Activated naive CD4-positive, alpha-beta T cell treated with anti-CD3 and anti-CD28 coated beads, Interleukin-2, amount 50 U/mL, for 72 hours (primary cell): ENCODE measurements around the gene FIG4. TPM values are rescaled to one million over a fixed set of nuclear protein-coding genes. Genes with fewer than 3 reads are reported as not detected.
"Not testable (repeated sequence)": the region's sequence is repeated elsewhere in the genome, so short reads cannot be mapped to it uniquely, and the experiment has no call there.

Experiments
- ATAC-seq, 2 donors: fragments of 150-1000 bp; cut with Tn5 transposase; 2 replicates each; pipeline ENCODE4 v1.10.0; 2021; ENCODE audit warnings: mild to moderate bottlenecking in 2 of 2, moderate library complexity in 2 of 2
- DNase-seq, 2 donors: peaks; one replicate each; pipeline ENCODE4 v3.0.0; 2021 to 2022; ENCODE audit warnings: low spot score in 2 of 2
- H3K27ac Mint-ChIP-seq, 2 donors: one replicate each; pipeline ENCODE4 v1.8.0; 2022; ENCODE audit warnings: mild to moderate bottlenecking in 2 of 2, mixed read lengths in 2 of 2
- H3K36me3 Mint-ChIP-seq, 2 donors: one replicate each; pipeline ENCODE4 v1.8.0; 2022; ENCODE audit warnings: mixed read lengths in 2 of 2
- H3K9me3 Mint-ChIP-seq, 2 donors: one replicate each; pipeline ENCODE4 v1.8.0; 2022; ENCODE audit warnings: mixed read lengths in 2 of 2
- total RNA-seq, 2 donors: library from RNA; stranded (reverse); gene quantifications; one replicate each; pipeline ENCODE4 v1.2.3, GENCODE V29; 2022

The FIG4 gene
- total RNA-seq, 2 donors from 2014 or later, result 19.8 to 20.2 TPM

DNA sequence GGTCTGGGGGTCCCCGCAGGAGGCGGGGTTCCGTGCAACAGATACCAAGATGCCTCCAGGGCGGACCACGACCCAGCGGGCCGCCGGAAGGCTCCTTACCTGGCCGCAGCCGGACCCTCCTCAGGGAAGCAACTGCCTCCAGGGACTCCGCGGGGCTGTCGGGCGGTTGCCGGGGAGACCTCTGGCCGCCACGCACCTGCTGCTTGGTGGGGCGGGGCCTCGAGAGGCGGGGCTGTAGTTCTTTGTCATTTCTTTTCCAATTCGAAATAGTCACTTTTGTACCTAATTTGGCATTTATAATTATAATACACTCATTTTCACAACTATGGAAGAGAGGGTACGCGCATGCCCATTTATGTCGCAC lies 741 bp upstream of the FIG4 start:
- no peaks in the 10 kb centered on the region for H3K36me3 Mint-ChIP-seq
- peaks cover 3 to 7% of the 10 kb centered on the region in 2 donors for H3K9me3 Mint-ChIP-seq
- H3K27ac Mint-ChIP-seq, result peak overlapping the region; percentile 94 to 97
- DNase-seq (peak in 1 of 2 donors; percentile 73), ATAC-seq (peak; percentile 44 to 55)

GRCh38 chr6:109693111-109693510 lies 2.0 kb downstream of the FIG4 start:
- Mint-ChIP-seq H3K9me3 (no peaks in the 10 kb centered on the region), H3K36me3 (peaks cover 10 to 12% of the 10 kb centered on the region in 2 donors), H3K27ac (no peak overlapping the region)
- DNase-seq (no peak), ATAC-seq (no peak)

DNA sequence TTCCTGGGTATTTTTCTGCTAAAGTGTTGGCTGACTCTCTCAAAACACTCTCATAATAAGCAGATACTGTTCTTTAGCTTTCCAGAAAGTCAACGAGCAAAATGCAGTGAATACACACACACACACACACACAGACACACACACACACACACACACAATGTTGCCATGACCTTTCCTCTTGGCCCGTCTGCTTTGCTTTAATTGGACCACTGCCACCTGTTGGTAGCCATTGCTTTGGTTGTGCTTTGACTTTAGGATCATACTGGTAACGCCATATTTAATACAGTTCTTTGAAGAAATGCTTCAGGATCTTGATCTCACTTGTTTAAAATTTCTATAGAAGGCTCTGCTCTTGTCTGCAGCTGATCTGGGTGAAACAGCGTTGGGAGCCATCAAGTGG lies 4.4 kb downstream of the FIG4 start:
- DNase-seq (no peak), ATAC-seq (no peak)
- Mint-ChIP-seq H3K36me3 (peaks cover 10 to 12% of the 10 kb centered on the region in 2 donors), H3K27ac (no peak overlapping the region), H3K9me3 (no peaks in the 10 kb centered on the region)

GRCh38 chr6:109696355-109696754 lies 5.3 kb downstream of the FIG4 start:
- no peak for ATAC-seq
- Mint-ChIP-seq H3K36me3 (peaks cover 10 to 12% of the 10 kb centered on the region in 2 donors), H3K9me3 (no peaks in the 10 kb centered on the region), H3K27ac (no peak overlapping the region)
- DNase-seq, result no peak

GRCh38 chr6:109701221-109701620 lies 10.1 kb downstream of the FIG4 start:
- H3K27ac Mint-ChIP-seq, result no peak overlapping the region
- H3K36me3 Mint-ChIP-seq, result peaks cover 3% of the 10 kb centered on the region in 2 donors
- no peaks in the 10 kb centered on the region for H3K9me3 Mint-ChIP-seq
- ATAC-seq, result no peak
- no peak for DNase-seq

DNA sequence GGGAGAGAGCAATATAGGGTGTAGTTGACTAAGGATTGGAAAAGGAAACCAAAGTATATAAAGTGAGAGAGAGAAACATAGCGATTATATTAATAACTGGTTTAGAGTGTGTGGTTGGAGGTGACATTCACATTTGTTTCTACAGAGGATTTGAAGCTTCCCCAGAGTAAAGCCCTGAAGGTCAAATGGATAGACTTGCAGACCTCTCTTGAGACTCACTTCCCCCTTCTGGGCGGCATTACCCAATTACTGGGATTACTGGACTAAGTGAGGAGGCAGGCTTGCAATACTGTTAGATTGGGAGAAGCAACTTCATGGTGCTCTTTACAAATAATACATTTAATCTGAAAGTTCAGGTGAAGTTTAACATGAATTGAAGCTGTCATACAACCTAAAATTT lies 10.7 kb downstream of the FIG4 start:
- Mint-ChIP-seq H3K27ac (no peak overlapping the region), H3K36me3 (no peaks in the 10 kb centered on the region), H3K9me3 (no peaks in the 10 kb centered on the region)
- DNase-seq, result no peak
- no peak for ATAC-seq

- Mint-ChIP-seq H3K36me3 (no peaks in the 10 kb centered on the region), H3K27ac (peak overlapping the region in 1 of 2 donors; percentile 25), H3K9me3 (no peaks in the 10 kb centered on the region)
- ATAC-seq (no peak), DNase-seq (no peak)
Observed at GRCh38 chr6:109702791-109703190, 11.7 kb downstream of the FIG4 start.

GRCh38 chr6:109705258-109705657 lies 14.2 kb downstream of the FIG4 start:
- H3K36me3 Mint-ChIP-seq, result peaks cover 0 to 16% of the 10 kb centered on the region in 2 donors
- no peak overlapping the region for H3K27ac Mint-ChIP-seq
- peaks cover 0 to 7% of the 10 kb centered on the region in 2 donors for H3K9me3 Mint-ChIP-seq
- DNase-seq (peak in 1 of 2 donors; percentile 72), ATAC-seq (peak; percentile 97 to 98)

- no peak for DNase-seq
- H3K9me3 Mint-ChIP-seq, result peaks cover 0 to 7% of the 10 kb centered on the region in 2 donors
- no peak for ATAC-seq
- peak overlapping the region in 1 of 2 donors; percentile 45 for H3K27ac Mint-ChIP-seq
- H3K36me3 Mint-ChIP-seq, result peaks cover 0 to 16% of the 10 kb centered on the region in 2 donors
Observed at GRCh38 chr6:109706513-109706912, 15.4 kb downstream of the FIG4 start.

GRCh38 chr6:109708099-109708498 lies 17.0 kb downstream of the FIG4 start:
- not testable (repeated sequence) for H3K27ac Mint-ChIP-seq, ATAC-seq, H3K9me3 Mint-ChIP-seq, DNase-seq
- H3K36me3 Mint-ChIP-seq, result peaks cover 0 to 16% of the 10 kb centered on the region in 2 donors

GRCh38 chr6:109713097-109713496 lies 22.0 kb downstream of the FIG4 start:
- no peak for DNase-seq
- ATAC-seq, result peak in 1 of 2 donors; percentile 80
- H3K27ac Mint-ChIP-seq, result no peak overlapping the region

DNA sequence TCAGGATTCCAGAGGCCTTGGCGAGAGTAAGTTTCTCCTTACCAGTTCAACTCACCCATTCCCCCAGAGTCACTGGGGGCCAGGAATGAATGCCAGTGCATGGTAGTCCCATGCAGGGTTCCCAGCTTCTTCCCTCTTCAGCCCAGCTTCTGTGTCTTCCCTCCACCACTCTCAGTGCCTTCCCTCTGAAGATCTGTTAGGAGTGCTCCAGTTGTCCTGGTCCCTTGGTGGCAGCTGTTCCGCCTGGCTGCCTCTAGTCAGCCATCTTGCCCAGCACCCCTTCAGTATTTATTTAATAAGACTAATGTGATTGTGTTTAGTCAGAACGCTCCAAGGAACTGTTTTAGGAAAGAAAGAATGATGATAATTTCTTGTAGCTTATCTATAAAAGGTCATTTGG lies 23.1 kb downstream of the FIG4 start:
- Mint-ChIP-seq H3K27ac (peak overlapping the region in 1 of 2 donors; percentile 19), H3K9me3 (no peaks in the 10 kb centered on the region), H3K36me3 (peaks cover 0 to 4% of the 10 kb centered on the region in 2 donors)
- ATAC-seq (no peak), DNase-seq (no peak)

More at GRCh38 chr6:109713097-109713496, 22.0 kb downstream of the FIG4 start:
- H3K9me3 Mint-ChIP-seq, result peaks cover 0 to 7% of the 10 kb centered on the region in 2 donors
- peaks cover 0 to 15% of the 10 kb centered on the region in 2 donors for H3K36me3 Mint-ChIP-seq

DNA sequence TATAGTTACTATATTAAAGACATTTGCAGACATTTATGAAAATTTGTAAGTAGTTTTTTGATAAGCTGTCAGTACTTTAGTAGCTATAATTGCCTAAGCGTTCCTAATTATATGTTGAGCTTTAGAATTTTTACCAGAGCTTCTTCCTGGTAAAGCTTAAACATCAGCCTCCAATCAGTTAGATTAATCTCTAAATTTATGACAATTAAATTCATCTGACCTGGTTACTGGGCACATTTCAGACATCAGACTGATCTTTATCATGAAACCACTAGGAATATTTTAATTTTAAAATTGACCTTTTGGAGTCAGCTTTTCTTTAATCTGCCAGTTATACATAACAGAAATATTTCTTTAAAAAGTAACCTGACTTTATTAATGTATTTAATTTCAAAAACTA lies 23.5 kb downstream of the FIG4 start:
- Mint-ChIP-seq H3K27ac (peak overlapping the region in 1 of 2 donors; percentile 19), H3K36me3 (no peaks in the 10 kb centered on the region), H3K9me3 (no peaks in the 10 kb centered on the region)
- no peak for ATAC-seq
- no peak for DNase-seq

DNA sequence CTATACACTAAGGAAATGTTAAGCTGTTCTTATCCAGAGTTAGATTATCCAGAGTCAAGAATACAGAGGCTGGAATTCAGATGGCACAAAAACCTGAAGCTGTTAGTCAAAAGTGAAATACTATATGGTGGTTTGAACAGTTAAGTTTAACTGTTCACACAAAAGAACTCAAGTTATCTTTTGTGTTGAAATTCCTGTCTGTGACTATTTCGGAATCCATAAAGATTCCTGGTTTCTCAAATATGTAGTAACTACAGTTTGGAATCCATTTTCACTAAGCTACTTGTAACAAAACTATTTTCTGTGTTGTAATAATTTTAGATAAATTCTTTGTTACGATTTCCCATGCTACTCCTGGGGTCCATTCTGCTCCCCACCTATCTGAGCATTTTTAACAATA lies 24.5 kb downstream of the FIG4 start:
- no peak for ATAC-seq
- H3K36me3 Mint-ChIP-seq, result peaks cover 0 to 1% of the 10 kb centered on the region in 2 donors
- H3K27ac Mint-ChIP-seq, result no peak overlapping the region
- H3K9me3 Mint-ChIP-seq, result no peaks in the 10 kb centered on the region
- no peak for DNase-seq

GRCh38 chr6:109717971-109718370 lies 26.9 kb downstream of the FIG4 start:
- DNase-seq, result no peak

DNA sequence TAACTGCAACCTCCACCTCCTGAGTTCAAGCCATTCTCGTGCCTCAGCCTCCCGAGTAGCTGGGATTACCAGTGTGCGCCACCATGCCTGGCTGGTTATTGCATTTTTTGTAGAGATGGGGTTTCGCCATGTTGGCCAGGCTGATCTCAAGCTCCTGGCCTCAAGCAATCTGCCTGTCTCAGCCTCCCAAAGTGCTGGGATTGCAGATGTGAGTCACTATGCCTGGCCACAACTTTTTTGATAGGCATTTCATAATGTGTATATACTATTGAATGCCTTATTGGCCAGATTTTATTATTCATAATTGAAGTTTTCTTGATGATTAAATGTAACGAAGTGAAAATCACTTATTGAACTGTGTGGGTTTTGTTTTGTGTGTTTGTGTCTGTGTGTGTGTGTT lies 27.9 kb downstream of the FIG4 start:
- DNase-seq, result no peak
- Mint-ChIP-seq H3K36me3 (peaks cover 0 to 9% of the 10 kb centered on the region in 2 donors), H3K27ac (no peak overlapping the region), H3K9me3 (no peaks in the 10 kb centered on the region)
- no peak for ATAC-seq

More at GRCh38 chr6:109717971-109718370, 26.9 kb downstream of the FIG4 start:
- peaks cover 0 to 5% of the 10 kb centered on the region in 2 donors for H3K36me3 Mint-ChIP-seq
- ATAC-seq, result no peak
- H3K9me3 Mint-ChIP-seq, result no peaks in the 10 kb centered on the region
- no peak overlapping the region for H3K27ac Mint-ChIP-seq

GRCh38 chr6:109720311-109720710 lies 29.2 kb downstream of the FIG4 start:
- no peak for DNase-seq
- Mint-ChIP-seq H3K36me3 (peaks cover 4 to 13% of the 10 kb centered on the region in 2 donors), H3K9me3 (no peaks in the 10 kb centered on the region), H3K27ac (no peak overlapping the region)
- ATAC-seq, result no peak

DNA sequence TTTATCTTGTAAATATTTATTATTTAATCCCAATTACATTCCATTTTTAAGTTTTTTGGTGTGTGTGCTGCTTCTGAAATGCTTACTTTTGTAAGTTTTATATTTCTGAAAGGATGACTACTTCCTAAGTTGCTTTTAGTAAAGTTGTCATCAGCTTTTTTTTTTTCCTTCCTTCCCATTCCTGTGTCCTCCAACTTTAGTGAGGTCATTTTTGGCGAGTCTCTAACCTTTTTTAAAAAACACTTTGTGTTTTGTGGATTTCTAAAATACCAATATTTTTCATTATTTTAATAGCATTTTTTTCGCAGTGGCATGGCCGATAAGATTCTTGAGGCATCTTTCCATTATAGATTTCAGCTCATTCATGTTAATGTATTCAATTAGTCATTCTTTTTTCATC lies 30.9 kb downstream of the FIG4 start:
- peaks cover 6 to 21% of the 10 kb centered on the region in 2 donors for H3K36me3 Mint-ChIP-seq
- H3K27ac Mint-ChIP-seq, result no peak overlapping the region
- H3K9me3 Mint-ChIP-seq, result no peaks in the 10 kb centered on the region
- ATAC-seq (no peak), DNase-seq (no peak)
